NCI-H1417 (cell line): Measurements from ENCODE around the gene CDK11B.
A peak's percentile ranks its signal among the peaks of the same experiment; 100 is the strongest.

Experiments
- DNase-seq, 3 experiments: peaks; one replicate each; lab custom pipeline; 2025; lab: John Stamatoyannopoulos, UW

The CDK11B gene

DNA sequence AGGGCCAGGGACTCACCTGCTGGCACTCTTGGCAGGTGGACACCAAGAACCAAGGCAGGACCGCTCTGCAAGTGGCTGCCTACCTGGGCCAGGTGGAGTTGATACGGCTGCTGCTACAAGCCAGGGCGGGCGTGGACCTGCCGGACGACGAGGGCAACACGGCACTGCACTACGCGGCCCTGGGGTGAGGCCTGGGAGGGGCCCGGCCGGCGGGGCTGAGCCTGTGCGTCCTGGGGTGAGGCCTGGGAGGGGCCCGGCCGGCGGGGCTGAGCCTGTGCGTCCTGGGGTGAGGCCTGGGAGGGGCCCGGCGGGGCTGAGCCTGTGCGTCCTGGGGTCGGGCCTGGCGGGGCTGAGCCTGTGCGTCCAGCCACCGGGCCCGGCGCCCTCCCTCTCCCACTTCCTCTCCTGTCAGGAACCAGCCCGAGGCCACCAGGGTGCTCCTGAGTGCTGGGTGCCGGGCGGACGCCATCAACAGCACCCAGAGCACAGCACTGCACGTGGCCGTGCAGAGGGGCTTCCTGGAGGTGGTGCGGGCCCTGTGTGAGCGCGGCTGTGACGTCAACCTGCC is 31.5 kb downstream of the CDK11B start:
- DNase-seq = no peak

GRCh38 chr1:1626207-1627141 is 32.3 kb downstream of the CDK11B start:
- no peak for DNase-seq

DNA sequence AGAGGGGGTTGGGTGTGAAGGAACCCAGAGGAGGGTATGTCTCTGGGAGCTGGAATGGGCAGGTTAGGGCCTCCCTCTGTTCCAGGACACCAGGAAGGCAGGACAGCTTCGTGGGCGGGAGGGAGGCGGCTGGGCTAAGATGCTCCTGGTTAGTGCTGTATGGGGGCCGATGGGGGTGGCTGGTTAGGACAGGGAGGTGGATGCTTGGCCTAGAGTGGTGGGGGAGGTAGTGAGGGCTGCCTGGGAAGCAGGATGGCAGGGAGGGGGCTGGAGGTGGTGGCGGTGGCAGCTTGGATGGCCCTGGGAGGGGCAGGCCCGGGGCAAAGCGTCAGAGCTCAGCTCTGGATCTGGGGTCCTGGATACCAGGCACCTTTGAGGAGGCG is 33.0 kb downstream of the CDK11B start:
- DNase-seq = no peak

DNA sequence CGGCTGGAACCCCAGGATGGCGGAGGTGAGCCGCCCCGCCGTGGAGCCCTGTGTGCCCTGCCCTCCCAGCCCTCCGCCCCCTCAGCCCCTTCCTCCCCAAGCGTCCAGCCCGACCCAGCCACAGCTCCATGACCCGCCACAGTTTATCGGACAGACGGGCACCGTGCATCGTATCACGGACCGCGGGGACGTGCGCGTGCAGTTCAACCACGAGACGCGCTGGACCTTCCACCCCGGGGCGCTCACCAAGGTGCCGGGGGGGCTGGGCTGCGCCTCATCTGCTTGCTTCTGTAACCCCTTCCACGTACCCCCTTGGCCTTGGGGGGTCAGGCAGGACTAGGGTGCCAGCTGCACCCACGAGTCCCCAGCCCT is 33.4 kb downstream of the CDK11B start:
- no peak for DNase-seq

DNA sequence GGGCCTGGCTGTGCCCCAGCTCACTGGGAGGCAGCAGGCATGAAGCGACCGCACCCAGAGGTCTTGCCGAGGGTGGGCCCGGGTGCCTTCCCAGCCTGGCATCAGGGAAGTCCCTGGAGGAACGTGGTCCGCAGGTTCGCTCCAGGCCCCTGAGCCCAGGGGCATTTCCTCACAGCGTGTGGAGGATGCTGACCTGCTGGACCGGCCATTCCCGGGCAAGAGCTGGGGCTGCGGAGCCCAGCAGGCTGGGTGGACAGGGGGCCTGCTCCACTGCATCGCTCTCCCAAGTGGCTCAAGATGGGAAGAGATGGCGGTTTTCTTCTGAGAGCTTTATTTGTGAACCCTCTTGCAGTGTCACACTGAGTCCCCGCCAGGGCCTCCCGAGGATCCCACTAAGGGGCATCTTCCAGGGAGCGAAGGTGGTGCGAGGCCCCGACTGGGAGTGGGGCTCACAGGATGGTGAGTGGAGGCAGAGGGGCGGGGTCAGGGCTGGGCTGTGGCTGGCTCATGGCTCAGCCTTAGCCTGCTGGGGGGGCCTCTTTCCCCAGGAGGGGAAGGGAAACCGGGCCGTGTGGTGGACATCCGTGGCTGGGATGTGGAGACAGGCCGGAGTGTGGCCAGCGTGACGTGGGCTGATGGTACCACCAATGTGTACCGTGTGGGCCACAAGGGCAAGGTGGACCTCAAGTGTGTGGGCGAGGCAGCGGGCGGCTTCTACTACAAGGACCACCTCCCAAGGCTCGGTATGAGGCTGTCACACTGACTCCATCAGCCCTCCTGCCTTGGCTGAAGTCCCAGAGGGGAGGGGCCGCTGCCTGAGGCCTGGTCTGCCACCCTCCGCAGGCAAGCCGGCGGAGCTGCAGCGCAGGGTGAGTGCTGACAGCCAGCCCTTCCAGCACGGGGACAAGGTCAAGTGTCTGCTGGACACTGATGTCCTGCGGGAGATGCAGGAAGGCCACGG is 34.1 kb downstream of the CDK11B start:
- no peak for DNase-seq

- DNase-seq = no peak
Measured at GRCh38 chr1:1623631-1624442, 35.0 kb downstream of the CDK11B start.

GRCh38 chr1:1623181-1623630 is 35.6 kb downstream of the CDK11B start:
- no peak for DNase-seq

- DNase-seq = no peak
Measured at GRCh38 chr1:1622788-1623094, 36.1 kb downstream of the CDK11B start.

GRCh38 chr1:1622010-1622787 is 36.6 kb downstream of the CDK11B start:
- no peak for DNase-seq

- no peak for DNase-seq
Measured at GRCh38 chr1:1621173-1622009, 37.4 kb downstream of the CDK11B start.

DNA sequence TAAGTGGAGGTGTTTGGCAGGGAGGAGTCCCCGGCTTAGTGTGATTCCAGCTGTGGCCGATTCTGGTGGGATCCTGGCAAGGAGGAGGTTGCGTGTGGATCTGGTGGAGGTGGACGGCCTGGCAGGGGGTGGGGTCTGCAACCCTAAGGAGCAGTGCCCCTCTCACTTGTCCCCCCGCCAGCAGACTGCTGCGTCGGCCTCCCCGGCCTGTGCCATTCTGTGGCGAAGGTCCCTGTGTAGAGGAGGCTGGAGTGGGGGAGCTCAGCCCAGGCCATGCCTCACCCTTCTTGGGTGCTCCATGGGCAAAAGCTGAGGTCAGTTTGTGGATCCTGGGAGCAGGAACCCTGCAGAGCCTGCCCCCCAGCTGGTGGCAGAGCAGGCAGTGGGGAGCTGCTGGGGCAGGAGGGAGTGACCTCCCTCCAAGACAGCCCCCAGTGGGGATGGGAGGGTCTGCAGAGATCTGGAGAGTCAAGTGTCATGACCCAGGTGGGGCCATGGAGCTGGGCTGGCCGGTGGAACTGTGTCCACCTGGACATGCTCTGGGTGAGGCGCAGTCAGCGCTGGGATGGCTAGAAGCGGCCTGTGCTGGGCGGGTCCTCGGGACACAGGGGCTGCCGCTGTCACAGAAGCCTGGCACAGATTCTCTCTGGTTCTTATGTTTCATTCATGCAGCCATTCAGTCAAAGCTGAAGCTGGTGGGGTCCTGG is 38.2 kb downstream of the CDK11B start:
- no peak for DNase-seq

GRCh38 chr1:1619917-1620361 is 38.9 kb downstream of the CDK11B start:
- DNase-seq = no peak

DNA sequence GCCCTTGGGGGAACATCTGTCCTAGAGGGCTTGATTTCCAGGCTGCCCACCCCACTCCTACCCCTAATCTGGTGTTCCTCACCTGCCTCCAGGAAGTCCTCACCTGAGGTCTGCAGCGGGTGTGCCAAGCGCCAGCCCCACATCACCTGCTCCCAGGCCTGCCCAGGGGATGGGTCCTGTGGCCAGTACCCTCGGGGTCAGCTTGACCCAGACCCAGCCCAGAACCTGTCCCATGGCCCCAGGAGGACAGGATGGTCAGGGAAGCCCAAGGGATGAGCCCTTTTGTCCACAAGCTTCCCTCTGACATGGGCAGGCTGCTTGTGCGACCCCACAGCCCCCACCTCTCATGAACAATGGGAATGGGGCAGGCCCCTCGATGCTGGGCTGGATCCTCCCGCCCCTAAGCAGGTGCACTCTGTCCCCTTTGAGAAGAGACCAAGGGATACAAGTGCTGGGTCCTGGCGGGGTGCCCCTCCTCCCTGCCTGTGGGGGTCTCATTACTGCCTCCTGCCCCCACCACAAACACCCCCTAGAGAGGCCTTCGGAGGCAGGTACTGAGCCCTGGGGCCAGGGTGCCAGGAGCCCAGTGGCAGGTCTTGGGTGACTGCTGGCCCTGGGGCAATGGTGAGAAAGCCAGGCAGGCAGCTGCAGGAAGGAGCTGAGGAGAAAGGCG is 40.3 kb downstream of the CDK11B start:
- no peak for DNase-seq

- no peak for DNase-seq
Measured at GRCh38 chr1:1617925-1618324, 40.9 kb downstream of the CDK11B start.

GRCh38 chr1:1617516-1617915 is 41.3 kb downstream of the CDK11B start:
- DNase-seq = no peak

DNA sequence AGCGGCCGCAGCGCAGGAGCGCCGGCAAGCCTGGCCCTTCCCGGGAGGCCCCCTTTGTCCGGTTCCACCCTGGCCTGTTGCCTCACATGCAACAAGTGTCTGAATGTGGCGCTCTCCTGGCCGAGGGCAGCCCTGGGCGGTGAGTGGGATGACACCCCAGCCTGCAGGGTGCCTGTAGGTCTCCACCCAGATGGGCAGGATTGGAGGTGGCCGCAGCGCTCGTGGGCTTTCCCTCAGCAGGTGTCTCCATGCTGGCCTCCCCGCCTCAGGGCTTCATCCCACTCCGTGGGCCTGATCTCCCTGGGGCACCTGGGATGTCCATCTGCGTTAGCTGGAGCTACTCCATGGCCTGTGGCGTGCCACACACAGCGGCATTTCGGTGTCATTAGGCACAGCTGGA is 42.0 kb downstream of the CDK11B start:
- no peak for DNase-seq

GRCh38 chr1:1616045-1616790 is 42.6 kb downstream of the CDK11B start:
- peak; percentile 20 to 68 (median 37) for DNase-seq
